Esophagus muscularis mucosa (tissue), 4 donors: Measurements from ENCODE around the gene TMEM144. TPM values are rescaled to one million over a fixed set of nuclear protein-coding genes. Genes with fewer than 3 reads are reported as not detected.
A peak's percentile ranks its signal among the peaks of the same experiment; 100 is the strongest.

Experiments used
- DNase-seq: peaks from one replicate; pipeline ENCODE4 v3.0.0-alpha.2; 2017; ENCODE audit errors: extremely low spot score
- H3K27ac ChIP-seq, 4 donors: fragments of 200-600 bp; sonication (generic); replicated peaks in 1 of 4; 1 replicate in 3 of 4; 2 replicates in 1 of 4; pipeline ENCODE4 v1.5.1; 2016 to 2019; ENCODE audit warnings: mild to moderate bottlenecking in 1 of 4
- H3K27me3 ChIP-seq, 4 donors: fragments of 200-600 bp; sonication (generic); one replicate each; pipeline versions ENCODE4 v1.5.1 to v1.6.0; 2016 to 2019
- H3K36me3 ChIP-seq, 4 donors: fragments of 200-600 bp; sonication (generic); one replicate each; pipeline ENCODE4 v1.5.1; 2016 to 2019
- H3K4me1 ChIP-seq, 4 donors: fragments of 200-600 bp; sonication (generic); one replicate each; pipeline ENCODE4 v1.5.1; 2016 to 2019
- H3K4me3 ChIP-seq, 4 donors: fragments of 200-600 bp; sonication (generic); 1 replicate in 2 of 4; 2 replicates in 2 of 4; pipeline ENCODE4 v1.5.1; 2016 to 2019; ENCODE audit warnings: mild to moderate bottlenecking in 4 of 4, moderate library complexity in 1 of 4
- H3K9me3 ChIP-seq, 4 donors: fragments of 200-600 bp; sonication (generic); 1 replicate in 3 of 4; 2 replicates in 1 of 4; pipeline ENCODE4 v1.5.1; 2016 to 2019
- CTCF ChIP-seq, 3 experiments: fragments of 200-600 bp in 2 of 3; fragments of 450-650 bp in 1 of 3; sonication (generic) in 2 of 3; IDR thresholded peaks; one replicate each; pipeline ENCODE4 v1.5.1; 2017 to 2019; ENCODE audit warnings: antibody characterized with exemption in 3 of 3, mild to moderate bottlenecking in 2 of 3, moderate library complexity in 1 of 3
- EP300 ChIP-seq: sonication (generic); formaldehyde crosslinking; IDR thresholded peaks from one replicate; pipeline ENCODE4 v1.6.1; 2017; ENCODE audit warnings: antibody characterized with exemption
- POLR2A ChIP-seq: fragments of 450-650 bp; IDR thresholded peaks from one replicate; pipeline ENCODE4 v1.6.1; 2017; ENCODE audit warnings: antibody characterized with exemption, moderate library complexity, mild to moderate bottlenecking, low read depth
- POLR2AphosphoS5 ChIP-seq, 2 donors: sonication (generic); formaldehyde crosslinking; IDR thresholded peaks; one replicate each; pipeline ENCODE4 v1.6.1; 2017; ENCODE audit warnings: antibody characterized with exemption in 2 of 2
- WGBS: methylation state at CpG from one replicate; pipeline ENCODE4 v1.1.5; 2018; 5-methylcytosine and 5-hydroxymethylcytosine counted together
- intact Hi-C: fragments of 100-400 bp; cut with DNase I; formaldehyde crosslinking; loops from one replicate; pipeline ENCODE4 v1.15.1; 2023
- total RNA-seq, 4 donors: library from RNA; depleted of rRNA; stranded (reverse); fragments of >200 nt; gene quantifications; one replicate each; pipeline versions ENCODE4 v1.1.0 to v1.2.1, GENCODE V29; 2016

The TMEM144 gene
- 1 to 10 TPM; 1.3 to 3.3 (median 2.7) TPM for total RNA-seq

- 16% methylated on average over 34 of the region's 34 CpGs for WGBS
Observed at GRCh38 chr4:158209825-158210807, at the start of gene TMEM144. TMEM144 (plus strand) TSS chr4:158210486; CDS start chr4:158212668, 2,182 bp downstream.

GRCh38 chr4:158161551-158162354 lies 48.5 kb upstream of the TMEM144 start:
- Histone ChIP-seq H3K27me3 (no peaks in the 10 kb centered on the region), H3K4me1 (peaks cover 32 to 78% (median 57%) of the 10 kb centered on the region in 4 donors), H3K36me3 (no peaks in the 10 kb centered on the region), H3K4me3 (no peak overlapping the region), H3K27ac (peak overlapping the region; percentile 40 to 55 (median 50)), H3K9me3 (no peaks in the 10 kb centered on the region)
- no peak for TF ChIP-seq CTCF (IDR thresholded peaks at IDR 0.05)
- no peak for TF ChIP-seq POLR2A
- TF ChIP-seq POLR2AphosphoS5 (IDR thresholded peaks at IDR 0.05), result peak in 1 of 2 donors; percentile 44
- intact Hi-C loops, result no loop called here
- 35% methylated on average over 6 of the region's 6 CpGs for WGBS
- no peak for DNase-seq

More at GRCh38 chr4:158209825-158210807, at the start of gene TMEM144:
- Histone ChIP-seq H3K27me3 (no peaks in the 10 kb centered on the region), H3K36me3 (no peaks in the 10 kb centered on the region), H3K9me3 (no peaks in the 10 kb centered on the region), H3K27ac (peak within 1 kb of the TSS; percentile 78 to 91 (median 86)), H3K4me1 (peaks cover 7 to 11% (median 9%) of the 10 kb centered on the region in 4 donors), H3K4me3 (peak within 1 kb of the TSS; percentile 46 to 59 (median 49))
- peak; percentile 96 for DNase-seq
- peak; percentile 79 to 83 for TF ChIP-seq POLR2AphosphoS5 (IDR thresholded peaks at IDR 0.05)
- no peak for TF ChIP-seq EP300
- TF ChIP-seq CTCF (IDR thresholded peaks at IDR 0.05), result peak in 2 of 3 experiments; percentile 12 to 33
- TF ChIP-seq POLR2A, result peak; percentile 23
- intact Hi-C loops, result no loop called here

GRCh38 chr4:158162631-158163030 lies 47.7 kb upstream of the TMEM144 start:
- TF ChIP-seq POLR2A (no peak), POLR2AphosphoS5 (IDR thresholded peaks at IDR 0.05) (no peak), EP300 (no peak), CTCF (IDR thresholded peaks at IDR 0.05) (no peak)
- DNase-seq, result no peak
- Histone ChIP-seq H3K4me3 (no peak overlapping the region), H3K9me3 (no peaks in the 10 kb centered on the region), H3K27ac (peak overlapping the region in 2 of 4 donors; percentile 48 to 55), H3K36me3 (no peaks in the 10 kb centered on the region), H3K4me1 (peaks cover 32 to 78% (median 56%) of the 10 kb centered on the region in 4 donors), H3K27me3 (no peaks in the 10 kb centered on the region)
- intact Hi-C loops, result no loop called here
- WGBS, result 91% methylated on average over 5 of the region's 5 CpGs

- TF ChIP-seq CTCF (IDR thresholded peaks at IDR 0.05) (no peak), EP300 (no peak), POLR2AphosphoS5 (IDR thresholded peaks at IDR 0.05) (no peak), POLR2A (no peak)
- intact Hi-C loops, result no loop called here
- 57% methylated on average over 10 of the region's 10 CpGs for WGBS
- Histone ChIP-seq H3K9me3 (no peaks in the 10 kb centered on the region), H3K27me3 (no peaks in the 10 kb centered on the region), H3K4me1 (peaks cover 30 to 64% (median 49%) of the 10 kb centered on the region in 4 donors), H3K4me3 (peak overlapping the region; percentile 2 to 30 (median 14)), H3K36me3 (no peaks in the 10 kb centered on the region), H3K27ac (peak overlapping the region in 2 of 4 donors; percentile 49 to 73)
- no peak for DNase-seq
Observed at GRCh38 chr4:158163941-158164767, 46.1 kb upstream of the TMEM144 start.
